HL-60 (cell line): ENCODE data around the gene BCAP29.

ENCODE experiments used
- DNase-seq, 2 experiments: peaks; one replicate each; pipeline ENCODE4 v3.0.0-alpha.2; 2010 to 2020; ENCODE audit warnings: low read depth in 1 of 2, low spot score in 1 of 2
- H3K27ac ChIP-seq: fragments of 250-450 bp; sonication (Bioruptor Pico); replicated peaks from 2 replicates; pipeline ENCODE4 v1.5.1; 2020; ENCODE audit warnings: mild to moderate bottlenecking, moderate library complexity
- H3K27me3 ChIP-seq: fragments of 250-450 bp; sonication (Bioruptor Pico); 2 replicates; pipeline ENCODE4 v1.5.1; 2021; ENCODE audit warnings: mild to moderate bottlenecking, moderate library complexity; ENCODE audit not compliant: insufficient read depth, poor library complexity, severe bottlenecking
- H3K4me3 ChIP-seq: replicated peaks from 2 replicates; pipeline ENCODE4 v1.5.1; 2011; ENCODE audit warnings: mild to moderate bottlenecking, control low read depth, low read length; ENCODE audit not compliant: insufficient read depth
- GABPA ChIP-seq: IDR thresholded peaks from 2 replicates; pipeline ENCODE4 v1.6.1; 2012; ENCODE audit warnings: low read depth
- POLR2AphosphoS5 ChIP-seq: IDR thresholded peaks from 2 replicates; pipeline ENCODE4 v1.6.1; 2012; ENCODE audit warnings: low read depth
- SPI1 ChIP-seq: IDR thresholded peaks from 2 replicates; pipeline ENCODE4 v1.6.1; 2012; ENCODE audit warnings: low read depth, mild to moderate bottlenecking, borderline replicate concordance
- TF ChIP-seq, protein P1 (sequence below): IDR thresholded peaks from one replicate; pipeline ENCODE4 v1.5.1; 2011; ENCODE audit warnings: low read length, control low read depth, inconsistent platforms; ENCODE audit not compliant: insufficient read depth
- TF ChIP-seq, protein P2 (sequence below): IDR thresholded peaks from 2 replicates; pipeline ENCODE4 v1.6.1; 2012; ENCODE audit warnings: low read depth; ENCODE audit not compliant: insufficient replicate concordance

The BCAP29 gene

DNA sequence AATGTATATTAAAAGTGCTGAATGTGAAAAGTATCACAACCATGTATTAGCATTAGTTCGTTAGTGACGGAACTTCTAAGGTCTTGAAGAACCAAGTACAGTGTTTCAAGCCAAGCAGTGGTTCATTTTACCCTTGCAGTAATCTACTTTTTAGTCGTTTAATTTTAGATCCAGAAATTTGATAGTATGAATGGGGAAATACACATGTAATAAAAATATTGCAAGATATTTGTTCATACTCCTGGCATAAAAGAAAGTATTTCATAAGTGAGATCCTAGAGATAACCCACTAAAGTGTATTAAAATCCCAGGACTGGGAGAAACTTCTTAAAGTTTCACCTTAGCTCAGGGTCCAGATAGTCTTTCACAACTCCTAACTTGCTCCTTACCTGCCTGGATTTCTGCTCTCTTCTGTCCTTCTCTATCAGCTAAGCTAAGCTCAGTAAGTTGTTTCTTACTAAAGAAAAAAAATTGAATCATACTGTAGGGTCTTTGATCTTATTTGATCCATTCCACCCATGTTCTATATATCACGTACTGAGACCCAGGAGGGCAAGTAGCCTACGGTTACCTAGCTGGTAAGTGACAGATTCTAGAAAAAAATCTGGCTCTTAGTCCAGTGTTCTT, 1.5 kb downstream of the BCAP29 start:
- no peak for TF ChIP-seq GABPA
- TF ChIP-seq, protein P1, sequence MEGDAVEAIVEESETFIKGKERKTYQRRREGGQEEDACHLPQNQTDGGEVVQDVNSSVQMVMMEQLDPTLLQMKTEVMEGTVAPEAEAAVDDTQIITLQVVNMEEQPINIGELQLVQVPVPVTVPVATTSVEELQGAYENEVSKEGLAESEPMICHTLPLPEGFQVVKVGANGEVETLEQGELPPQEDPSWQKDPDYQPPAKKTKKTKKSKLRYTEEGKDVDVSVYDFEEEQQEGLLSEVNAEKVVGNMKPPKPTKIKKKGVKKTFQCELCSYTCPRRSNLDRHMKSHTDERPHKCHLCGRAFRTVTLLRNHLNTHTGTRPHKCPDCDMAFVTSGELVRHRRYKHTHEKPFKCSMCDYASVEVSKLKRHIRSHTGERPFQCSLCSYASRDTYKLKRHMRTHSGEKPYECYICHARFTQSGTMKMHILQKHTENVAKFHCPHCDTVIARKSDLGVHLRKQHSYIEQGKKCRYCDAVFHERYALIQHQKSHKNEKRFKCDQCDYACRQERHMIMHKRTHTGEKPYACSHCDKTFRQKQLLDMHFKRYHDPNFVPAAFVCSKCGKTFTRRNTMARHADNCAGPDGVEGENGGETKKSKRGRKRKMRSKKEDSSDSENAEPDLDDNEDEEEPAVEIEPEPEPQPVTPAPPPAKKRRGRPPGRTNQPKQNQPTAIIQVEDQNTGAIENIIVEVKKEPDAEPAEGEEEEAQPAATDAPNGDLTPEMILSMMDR = no peak
- no peak for TF ChIP-seq POLR2AphosphoS5
- TF ChIP-seq SPI1 = no peak
- TF ChIP-seq, protein P2, sequence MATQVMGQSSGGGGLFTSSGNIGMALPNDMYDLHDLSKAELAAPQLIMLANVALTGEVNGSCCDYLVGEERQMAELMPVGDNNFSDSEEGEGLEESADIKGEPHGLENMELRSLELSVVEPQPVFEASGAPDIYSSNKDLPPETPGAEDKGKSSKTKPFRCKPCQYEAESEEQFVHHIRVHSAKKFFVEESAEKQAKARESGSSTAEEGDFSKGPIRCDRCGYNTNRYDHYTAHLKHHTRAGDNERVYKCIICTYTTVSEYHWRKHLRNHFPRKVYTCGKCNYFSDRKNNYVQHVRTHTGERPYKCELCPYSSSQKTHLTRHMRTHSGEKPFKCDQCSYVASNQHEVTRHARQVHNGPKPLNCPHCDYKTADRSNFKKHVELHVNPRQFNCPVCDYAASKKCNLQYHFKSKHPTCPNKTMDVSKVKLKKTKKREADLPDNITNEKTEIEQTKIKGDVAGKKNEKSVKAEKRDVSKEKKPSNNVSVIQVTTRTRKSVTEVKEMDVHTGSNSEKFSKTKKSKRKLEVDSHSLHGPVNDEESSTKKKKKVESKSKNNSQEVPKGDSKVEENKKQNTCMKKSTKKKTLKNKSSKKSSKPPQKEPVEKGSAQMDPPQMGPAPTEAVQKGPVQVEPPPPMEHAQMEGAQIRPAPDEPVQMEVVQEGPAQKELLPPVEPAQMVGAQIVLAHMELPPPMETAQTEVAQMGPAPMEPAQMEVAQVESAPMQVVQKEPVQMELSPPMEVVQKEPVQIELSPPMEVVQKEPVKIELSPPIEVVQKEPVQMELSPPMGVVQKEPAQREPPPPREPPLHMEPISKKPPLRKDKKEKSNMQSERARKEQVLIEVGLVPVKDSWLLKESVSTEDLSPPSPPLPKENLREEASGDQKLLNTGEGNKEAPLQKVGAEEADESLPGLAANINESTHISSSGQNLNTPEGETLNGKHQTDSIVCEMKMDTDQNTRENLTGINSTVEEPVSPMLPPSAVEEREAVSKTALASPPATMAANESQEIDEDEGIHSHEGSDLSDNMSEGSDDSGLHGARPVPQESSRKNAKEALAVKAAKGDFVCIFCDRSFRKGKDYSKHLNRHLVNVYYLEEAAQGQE = no peak
- no peaks in the 10 kb centered on the region for H3K27me3 ChIP-seq
- no peak overlapping the region for H3K27ac ChIP-seq
- no peak overlapping the region for H3K4me3 ChIP-seq
- no peak for DNase-seq

DNA sequence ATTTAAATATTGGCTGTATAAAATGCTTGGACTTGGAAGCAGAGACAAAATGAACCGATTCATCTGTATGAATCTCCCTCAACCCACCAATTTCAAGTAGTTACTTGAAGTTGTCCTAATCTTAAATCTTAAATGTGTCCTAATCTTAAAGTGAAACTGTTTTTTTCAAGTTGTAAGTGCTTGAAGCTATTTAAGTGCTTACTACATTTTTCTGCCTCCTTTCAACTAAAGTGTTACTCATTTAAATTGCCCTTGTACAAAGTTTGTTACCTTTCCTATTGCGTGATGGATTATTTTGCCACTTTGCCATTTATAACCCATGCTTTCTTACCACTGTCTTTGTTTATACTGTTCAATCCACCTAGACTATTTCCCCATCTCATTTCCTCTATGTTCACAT, 2.8 kb downstream of the BCAP29 start:
- no peak for DNase-seq
- Histone ChIP-seq H3K27me3 (no peaks in the 10 kb centered on the region), H3K4me3 (no peak overlapping the region), H3K27ac (no peak overlapping the region)
- TF ChIP-seq GABPA (no peak), POLR2AphosphoS5 (no peak), SPI1 (no peak)
- TF ChIP-seq, protein P1 = no peak
- TF ChIP-seq, protein P2 = no peak

DNA sequence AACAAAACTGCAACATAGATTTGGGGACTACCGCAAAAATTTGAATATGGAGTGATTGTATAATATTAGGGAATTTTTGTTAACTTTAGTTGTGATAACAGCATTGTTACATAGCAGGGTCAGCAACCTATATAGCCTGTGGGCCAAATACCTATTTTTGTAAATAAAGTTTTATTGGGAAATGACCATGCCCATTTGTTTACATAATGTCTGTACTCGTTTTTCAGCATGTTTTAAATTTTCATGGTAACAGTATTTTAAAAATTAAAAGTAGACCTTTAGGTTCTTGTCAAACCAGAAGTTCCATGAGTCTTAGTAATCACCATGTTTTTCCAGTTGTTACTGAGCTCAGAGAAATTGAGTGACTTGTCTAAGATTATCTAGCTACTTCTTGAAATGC, 4.7 kb downstream of the BCAP29 start:
- H3K4me3 ChIP-seq = no peak overlapping the region
- TF ChIP-seq SPI1 (no peak), GABPA (no peak), POLR2AphosphoS5 (no peak)
- TF ChIP-seq, protein P2 = no peak
- TF ChIP-seq, protein P1 = no peak
- DNase-seq = no peak
- H3K27ac ChIP-seq = no peak overlapping the region
- no peaks in the 10 kb centered on the region for H3K27me3 ChIP-seq
